ENCODE results near the gene SERPINB4. TPM values are rescaled to one million over a fixed set of nuclear protein-coding genes. Genes with fewer than 3 reads are reported as not detected.

Gene SERPINB4
- total RNA-seq, 2 donors from 2014 or later: 0.51 to 1.1 TPM

DNA sequence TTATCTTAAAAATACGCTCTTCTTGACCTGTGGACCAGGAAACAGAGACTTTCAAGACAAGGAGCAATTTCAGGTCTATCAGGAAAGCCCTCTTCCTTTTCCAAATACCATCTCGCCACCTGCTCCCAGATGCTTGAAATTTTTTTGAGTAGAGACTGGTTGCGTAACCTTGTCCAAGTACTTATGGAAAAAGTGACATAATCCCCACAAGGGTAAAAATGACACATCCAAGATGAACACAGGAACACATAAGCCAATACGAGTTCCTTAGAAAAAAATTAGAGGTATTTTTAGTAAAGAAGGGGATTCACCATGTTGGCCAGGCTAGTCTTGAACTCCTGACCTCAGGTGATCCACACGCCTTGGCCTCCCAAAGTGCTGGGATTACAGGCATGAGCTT, 55.1 kb downstream of the SERPINB4 start:
- H3K4me1 ChIP-seq (replicated peaks): no peaks in the 10 kb centered on the region
- no peaks in the 10 kb centered on the region for H3K36me3 ChIP-seq
- no peak overlapping the region for H3K4me3 ChIP-seq
- H3K27ac ChIP-seq: no peak overlapping the region
- H3K27me3 ChIP-seq (replicated peaks; ENCODE audit: insufficient read depth): no peaks in the 10 kb centered on the region
- no peak for DNase-seq (ENCODE audit: low spot score)
- intact Hi-C loops (cut with DNase I): no loop called here
- whole genome bisulfite sequencing: 83% methylated on average over 5 of the region's 5 CpGs
- no peaks in the 10 kb centered on the region for H3K9me3 ChIP-seq
- TF ChIP-seq POLR2AphosphoS5 (IDR thresholded peaks at IDR 0.05) (no peak), CTCF (IDR thresholded peaks at IDR 0.05) (no peak), POLR2A (IDR thresholded peaks at IDR 0.05) (no peak)

Other genes starting within 250 kb of the SERPINB4 start
- 10 to 100 TPM; 28.3 to 31.7 TPM for gene VPS4B, start 221.8 kb downstream of the SERPINB4 start, total RNA-seq
- 10 to 100 TPM in 1 of 2 donors, 1 to 10 TPM in 1; 7.3 to 17.3 TPM for gene SERPINB5, start 167.3 kb downstream of the SERPINB4 start, total RNA-seq
- not detected for gene SERPINB12, start 101.9 kb downstream of the SERPINB4 start, total RNA-seq
- under 1 TPM in 1 of 2 donors, not detected in 1; 0.57 TPM for gene SERPINB13, start 56.9 kb downstream of the SERPINB4 start, total RNA-seq
- 1 to 10 TPM; 8.5 to 8.8 TPM for gene SERPINB3, start 17.6 kb upstream of the SERPINB4 start, total RNA-seq
- 10 to 100 TPM; 10.3 to 37.8 TPM for gene SERPINB11, start 58.7 kb upstream of the SERPINB4 start, total RNA-seq
- gene SERPINB7, start 131.2 kb upstream of the SERPINB4 start, total RNA-seq: under 1 TPM in 1 of 2 donors, not detected in 1; 0.97 TPM
- gene SERPINB2, start 243.4 kb upstream of the SERPINB4 start, total RNA-seq: under 1 TPM; 0.18 to 0.62 TPM